ENCODE results near the gene CSMD2. TPM values are rescaled to one million over a fixed set of nuclear protein-coding genes. Genes with fewer than 3 reads are reported as not detected.

CSMD2 gene
- total RNA-seq, 1 experiment from 2014 or later, result 0.22 TPM

DNA sequence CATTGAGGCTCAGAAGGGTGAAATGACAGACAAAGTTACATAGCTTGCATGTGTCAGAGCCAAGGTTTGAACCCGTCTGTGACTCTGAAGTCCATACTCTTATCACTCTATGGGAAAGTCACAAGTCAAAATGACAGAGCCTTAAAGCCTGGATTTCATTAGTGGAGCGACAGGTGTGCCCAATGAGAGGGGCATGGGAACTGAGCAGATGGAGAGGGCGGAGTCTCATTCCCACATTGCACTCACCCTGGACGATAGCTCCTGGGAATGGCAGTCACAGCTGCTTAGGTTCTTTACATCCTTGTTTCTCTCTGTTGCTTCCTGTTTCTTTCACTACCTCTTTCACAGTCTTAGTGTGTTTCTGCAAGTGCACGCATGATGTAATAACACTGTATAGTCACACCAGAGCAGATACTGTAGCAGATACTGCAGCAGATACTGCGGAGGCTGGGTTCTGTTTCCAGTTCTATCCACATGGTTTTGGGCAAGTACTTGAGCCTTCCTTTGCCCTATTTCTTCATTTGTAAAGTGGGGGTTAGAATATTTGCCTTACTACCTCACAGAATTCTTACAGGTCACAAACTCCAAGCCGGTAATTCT lies 565.4 kb downstream of the CSMD2 start:
- Histone ChIP-seq H3K4me3 (replicated peaks in 1 of 2; ENCODE audit: low read depth in 1 of 2, low read length in 2 of 2) (no peak overlapping the region), H4K20me1 (ENCODE audit: insufficient read depth) (no peaks in the 10 kb centered on the region), H3K9ac (ENCODE audit: low read length) (no peak overlapping the region), H3K4me1 (ENCODE audit: control insufficient read depth in 1 of 2, insufficient read depth in 2 of 2, low read length in 2 of 2) (no peaks in the 10 kb centered on the region), H3K36me3 (ENCODE audit: control insufficient read depth in 1 of 2, insufficient read depth in 2 of 2, low read length in 2 of 2) (no peaks in the 10 kb centered on the region), H3K27me3 (ENCODE audit: insufficient read depth, low read length) (peaks cover 7% of the 10 kb centered on the region; the same call in 1 of the 2 replicates), H3K27ac (ENCODE audit: low read depth, low read length) (no peak overlapping the region), H3K9me3 (ENCODE audit: control insufficient read depth in 1 of 2, insufficient read depth in 1 of 2, low read depth in 1 of 2, low read length in 2 of 2) (no peaks in the 10 kb centered on the region), H3K4me2 (ENCODE audit: low read length) (no peak overlapping the region), H3K9me2 (ENCODE audit: insufficient read depth) (no peaks in the 10 kb centered on the region), H3K79me2 (ENCODE audit: insufficient read depth, low read length) (no peaks in the 10 kb centered on the region), H2AFZ (ENCODE audit: low read depth, low read length, poor library complexity, severe bottlenecking) (no peak overlapping the region)
- no peak for DNase-seq (ENCODE audit: low read depth, low spot score)
- TF ChIP-seq SRF (IDR thresholded peaks at IDR 0.05; ENCODE audit: low read depth) (no peak), TCF7L2 (IDR thresholded peaks at IDR 0.05; ENCODE audit: borderline replicate concordance, extremely low read depth, insufficient read depth, insufficient read length) (no peak), FOSL1 (IDR thresholded peaks at IDR 0.05; ENCODE audit: low read depth) (no peak), EZH2 (IDR thresholded peaks at IDR 0.05) (no peak), CBX3 (IDR thresholded peaks at IDR 0.05; ENCODE audit: low read depth) (no peak), RAD21 (IDR thresholded peaks at IDR 0.05; ENCODE audit: low read depth) (no peak), POLR2AphosphoS5 (IDR thresholded peaks at IDR 0.05; ENCODE audit: low read depth, low read length) (no peak), POLR2A (IDR thresholded peaks at IDR 0.05; ENCODE audit: borderline replicate concordance, extremely low read depth, insufficient read depth, insufficient read length) (no peak), ZFX (IDR thresholded peaks at IDR 0.05) (no peak), SP1 (IDR thresholded peaks at IDR 0.05; ENCODE audit: low read depth) (no peak), CEBPB (IDR thresholded peaks at IDR 0.05; ENCODE audit: low read depth) (no peak), ELF1 (IDR thresholded peaks at IDR 0.05; ENCODE audit: borderline replicate concordance, low read depth) (no peak), EGR1 (IDR thresholded peaks at IDR 0.05; ENCODE audit: low read depth) (no peak), YY1 (IDR thresholded peaks at IDR 0.05; ENCODE audit: extremely low read depth, insufficient replicate concordance, low read depth, low read length) (no peak), ZNF274 (IDR thresholded peaks at IDR 0.05; ENCODE audit: low read depth, low read length) (no peak), SIN3A (IDR thresholded peaks at IDR 0.05; ENCODE audit: low read depth) (no peak)
- TF ChIP-seq, protein P1, sequence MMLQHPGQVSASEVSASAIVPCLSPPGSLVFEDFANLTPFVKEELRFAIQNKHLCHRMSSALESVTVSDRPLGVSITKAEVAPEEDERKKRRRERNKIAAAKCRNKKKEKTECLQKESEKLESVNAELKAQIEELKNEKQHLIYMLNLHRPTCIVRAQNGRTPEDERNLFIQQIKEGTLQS (IDR thresholded peaks at IDR 0.05), result no peak
- TF ChIP-seq, protein P2, sequence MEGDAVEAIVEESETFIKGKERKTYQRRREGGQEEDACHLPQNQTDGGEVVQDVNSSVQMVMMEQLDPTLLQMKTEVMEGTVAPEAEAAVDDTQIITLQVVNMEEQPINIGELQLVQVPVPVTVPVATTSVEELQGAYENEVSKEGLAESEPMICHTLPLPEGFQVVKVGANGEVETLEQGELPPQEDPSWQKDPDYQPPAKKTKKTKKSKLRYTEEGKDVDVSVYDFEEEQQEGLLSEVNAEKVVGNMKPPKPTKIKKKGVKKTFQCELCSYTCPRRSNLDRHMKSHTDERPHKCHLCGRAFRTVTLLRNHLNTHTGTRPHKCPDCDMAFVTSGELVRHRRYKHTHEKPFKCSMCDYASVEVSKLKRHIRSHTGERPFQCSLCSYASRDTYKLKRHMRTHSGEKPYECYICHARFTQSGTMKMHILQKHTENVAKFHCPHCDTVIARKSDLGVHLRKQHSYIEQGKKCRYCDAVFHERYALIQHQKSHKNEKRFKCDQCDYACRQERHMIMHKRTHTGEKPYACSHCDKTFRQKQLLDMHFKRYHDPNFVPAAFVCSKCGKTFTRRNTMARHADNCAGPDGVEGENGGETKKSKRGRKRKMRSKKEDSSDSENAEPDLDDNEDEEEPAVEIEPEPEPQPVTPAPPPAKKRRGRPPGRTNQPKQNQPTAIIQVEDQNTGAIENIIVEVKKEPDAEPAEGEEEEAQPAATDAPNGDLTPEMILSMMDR (IDR thresholded peaks at IDR 0.05 in 2 of 3, conservative IDR thresholded peaks at IDR 0.05 in 1 of 3; ENCODE audit: borderline replicate concordance in 1 of 3, insufficient read depth in 1 of 3, low read depth in 2 of 3, low read length in 2 of 3), result no peak
- TF ChIP-seq, protein P3, sequence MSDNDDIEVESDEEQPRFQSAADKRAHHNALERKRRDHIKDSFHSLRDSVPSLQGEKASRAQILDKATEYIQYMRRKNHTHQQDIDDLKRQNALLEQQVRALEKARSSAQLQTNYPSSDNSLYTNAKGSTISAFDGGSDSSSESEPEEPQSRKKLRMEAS (IDR thresholded peaks at IDR 0.05), result no peak
- TF ChIP-seq, protein P4, sequence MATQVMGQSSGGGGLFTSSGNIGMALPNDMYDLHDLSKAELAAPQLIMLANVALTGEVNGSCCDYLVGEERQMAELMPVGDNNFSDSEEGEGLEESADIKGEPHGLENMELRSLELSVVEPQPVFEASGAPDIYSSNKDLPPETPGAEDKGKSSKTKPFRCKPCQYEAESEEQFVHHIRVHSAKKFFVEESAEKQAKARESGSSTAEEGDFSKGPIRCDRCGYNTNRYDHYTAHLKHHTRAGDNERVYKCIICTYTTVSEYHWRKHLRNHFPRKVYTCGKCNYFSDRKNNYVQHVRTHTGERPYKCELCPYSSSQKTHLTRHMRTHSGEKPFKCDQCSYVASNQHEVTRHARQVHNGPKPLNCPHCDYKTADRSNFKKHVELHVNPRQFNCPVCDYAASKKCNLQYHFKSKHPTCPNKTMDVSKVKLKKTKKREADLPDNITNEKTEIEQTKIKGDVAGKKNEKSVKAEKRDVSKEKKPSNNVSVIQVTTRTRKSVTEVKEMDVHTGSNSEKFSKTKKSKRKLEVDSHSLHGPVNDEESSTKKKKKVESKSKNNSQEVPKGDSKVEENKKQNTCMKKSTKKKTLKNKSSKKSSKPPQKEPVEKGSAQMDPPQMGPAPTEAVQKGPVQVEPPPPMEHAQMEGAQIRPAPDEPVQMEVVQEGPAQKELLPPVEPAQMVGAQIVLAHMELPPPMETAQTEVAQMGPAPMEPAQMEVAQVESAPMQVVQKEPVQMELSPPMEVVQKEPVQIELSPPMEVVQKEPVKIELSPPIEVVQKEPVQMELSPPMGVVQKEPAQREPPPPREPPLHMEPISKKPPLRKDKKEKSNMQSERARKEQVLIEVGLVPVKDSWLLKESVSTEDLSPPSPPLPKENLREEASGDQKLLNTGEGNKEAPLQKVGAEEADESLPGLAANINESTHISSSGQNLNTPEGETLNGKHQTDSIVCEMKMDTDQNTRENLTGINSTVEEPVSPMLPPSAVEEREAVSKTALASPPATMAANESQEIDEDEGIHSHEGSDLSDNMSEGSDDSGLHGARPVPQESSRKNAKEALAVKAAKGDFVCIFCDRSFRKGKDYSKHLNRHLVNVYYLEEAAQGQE (IDR thresholded peaks at IDR 0.05; ENCODE audit: low read depth), result no peak
- BruUV-seq (replicated peaks), result no TSS peak
- RAD21 ChIA-PET (ENCODE audit: low non-redundant PET in 1 of 2, low total read pairs in 2 of 2, uncharacterized antibody in 2 of 2, unreplicated experiment in 2 of 2), result no interaction called here
- no peak for ATAC-seq
- POLR2A ChIA-PET, result no interaction called here
- CTCF ChIA-PET, result no interaction called here
- intact Hi-C loops (cut with micrococcal nuclease), result no loop called here
